Keratinocyte (primary cell): Measurements from ENCODE around the gene NTSR1. TPM values are rescaled to one million over a fixed set of nuclear protein-coding genes. Genes with fewer than 3 reads are reported as not detected.

Experiments
- DNase-seq: peaks from one replicate; pipeline ENCODE4 v3.0.0-alpha.2; 2011; ENCODE audit warnings: low read depth, missing footprints, low spot score
- FAIRE-seq: peaks from 2 replicates; lab custom pipeline; 2011; peaks lifted over from hg19 to GRCh38; lab: Jason Lieb, UNC
- H2AFZ ChIP-seq: 2 replicates; pipeline ENCODE4 v1.6.0; 2012; ENCODE audit warnings: low read length, control low read depth, inconsistent platforms; ENCODE audit not compliant: control insufficient read depth
- H3K27ac ChIP-seq: 2 replicates; pipeline ENCODE4 v1.5.1; 2011; ENCODE audit warnings: low read length; ENCODE audit not compliant: control insufficient read depth, insufficient read depth
- H3K27me3 ChIP-seq: 3 replicates; pipeline ENCODE4 v1.6.0; 2011; ENCODE audit warnings: low read length; ENCODE audit not compliant: control insufficient read depth, insufficient read depth; ENCODE audit errors: extremely low read depth
- H3K36me3 ChIP-seq, 2 experiments: 2 replicates in 1 of 2; 3 replicates in 1 of 2; pipeline ENCODE4 v1.5.1; 2011; ENCODE audit warnings: low read length in 2 of 2, mild to moderate bottlenecking in 1 of 2; ENCODE audit not compliant: control insufficient read depth in 2 of 2, insufficient read depth in 2 of 2; ENCODE audit errors: extremely low read depth in 1 of 2
- H3K4me1 ChIP-seq: 3 replicates; pipeline ENCODE4 v1.5.1; 2011; ENCODE audit warnings: low read length; ENCODE audit not compliant: control insufficient read depth, insufficient read depth; ENCODE audit errors: extremely low read depth
- H3K4me2 ChIP-seq: 3 replicates; pipeline ENCODE4 v1.6.0; 2011; ENCODE audit warnings: low read depth, low read length; ENCODE audit not compliant: control insufficient read depth, insufficient read depth; ENCODE audit errors: extremely low read depth
- H3K4me3 ChIP-seq, 3 experiments: fragments of 200-600 bp in 1 of 3; sonication (generic) in 1 of 3; 2 replicates in 2 of 3; 3 replicates in 1 of 3; pipeline ENCODE4 v1.5.1; 2011 to 2016; ENCODE audit warnings: low read length in 3 of 3, mild to moderate bottlenecking in 3 of 3, control low read depth in 2 of 3, inconsistent platforms in 1 of 3, low read depth in 1 of 3, mixed read lengths in 1 of 3, mixed run types in 1 of 3, moderate library complexity in 1 of 3; ENCODE audit not compliant: control insufficient read depth in 2 of 3, insufficient read depth in 2 of 3; ENCODE audit errors: extremely low read depth in 1 of 3
- H3K79me2 ChIP-seq: 2 replicates; pipeline ENCODE4 v1.6.0; 2012; ENCODE audit warnings: low read length; ENCODE audit not compliant: control insufficient read depth, insufficient read depth
- H3K9ac ChIP-seq: 3 replicates; pipeline ENCODE4 v1.6.0; 2011; ENCODE audit warnings: low read length; ENCODE audit not compliant: control insufficient read depth, insufficient read depth; ENCODE audit errors: extremely low read depth
- H3K9me1 ChIP-seq: 3 replicates; pipeline ENCODE4 v1.6.0; 2011; ENCODE audit warnings: low read length; ENCODE audit not compliant: control insufficient read depth, insufficient read depth; ENCODE audit errors: extremely low read depth
- H3K9me3 ChIP-seq: 2 replicates; pipeline ENCODE4 v1.5.1; 2012; ENCODE audit warnings: low read depth, low read length; ENCODE audit not compliant: control insufficient read depth
- H4K20me1 ChIP-seq: 3 replicates; pipeline ENCODE4 v1.6.0; 2011; ENCODE audit warnings: low read length; ENCODE audit not compliant: control insufficient read depth, insufficient read depth; ENCODE audit errors: extremely low read depth
- EZH2 ChIP-seq: IDR thresholded peaks from one replicate; pipeline ENCODE4 v1.6.1; 2012; ENCODE audit warnings: inconsistent platforms, mild to moderate bottlenecking, low read length, moderate library complexity
- dilution Hi-C: fragments of 300-500 bp; cut with MboI; formaldehyde crosslinking; loops from one replicate; pipeline ENCODE4 v1.7.0; 2020; ENCODE audit warnings: low sequenced_read_pairs; ENCODE audit not compliant: extremely low pct_ligation_motif_present
- polyA plus RNA-seq, 5 experiments: library from polyadenylated mRNA; depleted of rRNA in 3 of 5; stranded (reverse) in 3 of 5; stranded (forward) in 1 of 5; unstranded in 1 of 5; fragments of >200 nt; gene quantifications; 1 replicate in 1 of 5; 2 replicates in 3 of 5; 3 replicates in 1 of 5; pipeline versions ENCODE4 v1.2.1 to v1.2.3, GENCODE V29; 2011 to 2012; ENCODE audit warnings: missing spikeins in 2 of 5, low read depth in 1 of 5, low replicate concordance in 1 of 5
- TF ChIP-seq, protein P1 (sequence below), 3 experiments: IDR thresholded peaks in 1 of 3; conservative IDR thresholded peaks in 1 of 3; optimal IDR thresholded peaks in 1 of 3; 2 replicates in 2 of 3; 3 replicates in 1 of 3; pipeline versions ENCODE3 to v1.5.1; 2011; ENCODE audit warnings: low read length in 3 of 3, mild to moderate bottlenecking in 3 of 3, moderate library complexity in 2 of 3, control low read depth in 1 of 3, inconsistent platforms in 1 of 3; ENCODE audit not compliant: insufficient read depth in 2 of 3; ENCODE audit errors: extremely low read depth in 1 of 3

Gene NTSR1
- polyA plus RNA-seq, 1 donor (not counting 4 experiments of a cell fraction or from before 2014, with no cell fraction given), result 0.55 TPM

DNA sequence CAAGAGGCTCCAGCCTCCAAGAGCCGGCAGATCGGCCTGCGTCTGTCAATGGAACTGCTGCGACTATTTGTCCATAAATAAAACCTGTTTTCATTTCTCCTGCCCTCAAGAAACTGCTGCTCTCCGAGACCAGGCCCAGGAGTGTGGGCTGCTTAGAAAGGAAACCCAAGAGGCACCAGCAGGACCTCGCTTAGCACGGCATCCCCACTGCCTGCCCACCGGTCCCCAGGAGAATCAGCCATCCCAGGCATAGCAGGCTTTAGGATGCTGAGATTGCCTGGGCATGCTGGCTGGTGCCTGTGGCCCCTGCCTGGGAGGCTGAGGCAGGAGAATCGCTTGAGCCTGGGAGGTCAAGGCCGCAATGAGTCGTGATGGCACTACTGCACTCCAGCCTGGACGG, 17.6 kb downstream of the NTSR1 start:
- H3K4me3 ChIP-seq, result no peak overlapping the region

GRCh38 chr20:62726716-62727583, 18.3 kb downstream of the NTSR1 start:
- no peak overlapping the region for H3K27ac ChIP-seq
- peaks cover 41% of the 10 kb centered on the region for H3K27me3 ChIP-seq
- dilution Hi-C loops, result no loop called here

More for the DNA sequence above, 17.6 kb downstream of the NTSR1 start:
- Histone ChIP-seq H3K9me3 (no peaks in the 10 kb centered on the region), H2AFZ (no peak overlapping the region), H3K27me3 (peaks cover 41% of the 10 kb centered on the region), H3K27ac (no peak overlapping the region), H3K36me3 (no peaks in the 10 kb centered on the region), H3K4me1 (no peaks in the 10 kb centered on the region), H3K79me2 (no peaks in the 10 kb centered on the region), H3K9me1 (no peaks in the 10 kb centered on the region), H3K9ac (no peak overlapping the region), H3K4me2 (no peak overlapping the region), H4K20me1 (no peaks in the 10 kb centered on the region)
- TF ChIP-seq, protein P1, sequence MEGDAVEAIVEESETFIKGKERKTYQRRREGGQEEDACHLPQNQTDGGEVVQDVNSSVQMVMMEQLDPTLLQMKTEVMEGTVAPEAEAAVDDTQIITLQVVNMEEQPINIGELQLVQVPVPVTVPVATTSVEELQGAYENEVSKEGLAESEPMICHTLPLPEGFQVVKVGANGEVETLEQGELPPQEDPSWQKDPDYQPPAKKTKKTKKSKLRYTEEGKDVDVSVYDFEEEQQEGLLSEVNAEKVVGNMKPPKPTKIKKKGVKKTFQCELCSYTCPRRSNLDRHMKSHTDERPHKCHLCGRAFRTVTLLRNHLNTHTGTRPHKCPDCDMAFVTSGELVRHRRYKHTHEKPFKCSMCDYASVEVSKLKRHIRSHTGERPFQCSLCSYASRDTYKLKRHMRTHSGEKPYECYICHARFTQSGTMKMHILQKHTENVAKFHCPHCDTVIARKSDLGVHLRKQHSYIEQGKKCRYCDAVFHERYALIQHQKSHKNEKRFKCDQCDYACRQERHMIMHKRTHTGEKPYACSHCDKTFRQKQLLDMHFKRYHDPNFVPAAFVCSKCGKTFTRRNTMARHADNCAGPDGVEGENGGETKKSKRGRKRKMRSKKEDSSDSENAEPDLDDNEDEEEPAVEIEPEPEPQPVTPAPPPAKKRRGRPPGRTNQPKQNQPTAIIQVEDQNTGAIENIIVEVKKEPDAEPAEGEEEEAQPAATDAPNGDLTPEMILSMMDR (optimal IDR thresholded peaks at IDR 0.05 in 1 of 3, IDR thresholded peaks at IDR 0.05 in 1 of 3, conservative IDR thresholded peaks at IDR 0.05 in 1 of 3; ENCODE audit: extremely low read depth in 1 of 3, insufficient read depth in 2 of 3, low read length in 3 of 3), result no peak
- no peak for TF ChIP-seq EZH2
- no peak for FAIRE-seq
- dilution Hi-C loops, result no loop called here
- DNase-seq, result no peak

More at GRCh38 chr20:62726716-62727583, 18.3 kb downstream of the NTSR1 start:
- Histone ChIP-seq H3K9ac (no peak overlapping the region), H3K4me2 (no peak overlapping the region), H3K9me1 (no peaks in the 10 kb centered on the region), H4K20me1 (no peaks in the 10 kb centered on the region), H2AFZ (no peak overlapping the region), H3K9me3 (no peaks in the 10 kb centered on the region), H3K4me3 (no peak overlapping the region), H3K4me1 (no peaks in the 10 kb centered on the region), H3K79me2 (no peaks in the 10 kb centered on the region), H3K36me3 (no peaks in the 10 kb centered on the region)
- TF ChIP-seq EZH2, result no peak
- TF ChIP-seq, protein P1 (optimal IDR thresholded peaks at IDR 0.05 in 1 of 3, IDR thresholded peaks at IDR 0.05 in 1 of 3, conservative IDR thresholded peaks at IDR 0.05 in 1 of 3; ENCODE audit: extremely low read depth in 1 of 3, insufficient read depth in 2 of 3, low read length in 3 of 3), result no peak
- DNase-seq (no peak), FAIRE-seq (no peak)
